GM19468 (cell line): ENCODE results near the gene XAB2.
"Not testable (repeated sequence)": the region's sequence is repeated elsewhere in the genome, so short reads cannot be mapped to it uniquely, and the experiment has no call there.

Source experiments
- ATAC-seq: cut with Tn5 transposase; IDR thresholded peaks from one replicate; pipeline ENCODE4 v1.9.1; 2021; ENCODE audit warnings: mild to moderate bottlenecking, moderate library complexity, moderate number of reproducible peaks; ENCODE audit not compliant: unreplicated experiment; ENCODE audit errors: extremely low read depth

Gene XAB2

GRCh38 chr19:7590256-7590655, 39.1 kb downstream of the XAB2 start:
- no peak for ATAC-seq

- no peak for ATAC-seq
These were observed 39.5 kb downstream of the XAB2 start for GRCh38 chr19:7589822-7590221.

GRCh38 chr19:7582446-7582845, 46.9 kb downstream of the XAB2 start:
- no peak for ATAC-seq

GRCh38 chr19:7579182-7579581, 50.2 kb downstream of the XAB2 start:
- no peak for ATAC-seq

GRCh38 chr19:7578127-7578526, 51.2 kb downstream of the XAB2 start:
- no peak for ATAC-seq

- ATAC-seq, result not testable (repeated sequence)
These were observed 51.9 kb downstream of the XAB2 start for GRCh38 chr19:7577422-7577821.

- no peak for ATAC-seq
These were observed 53.8 kb downstream of the XAB2 start for GRCh38 chr19:7575434-7576040.

- ATAC-seq, result no peak
These were observed 58.6 kb downstream of the XAB2 start for GRCh38 chr19:7570761-7571160.
